ENCODE data around the gene CHST4.

Gene CHST4

GRCh38 chr16:71526111-71526631 lies at the start of gene CHST4:
CHST4 (plus strand) TSS chr16:71526426; CDS start chr16:71536678, 10,252 bp downstream.
- Mint-ChIP-seq H3K27me3 (peaks cover 20% of the 10 kb centered on the region), H3K9me3 (no peaks in the 10 kb centered on the region), H3K36me3 (peaks cover 2% of the 10 kb centered on the region), H3K4me3 (no peak within 1 kb of the TSS), H3K27ac (no peak within 1 kb of the TSS), H3K4me1 (peaks cover 5% of the 10 kb centered on the region)
- peak; percentile 32 for ATAC-seq (ENCODE audit: low read depth)
- no peak for DNase-seq (ENCODE audit: low spot score in 2 of 2)

- DNase-seq (ENCODE audit: low spot score in 2 of 2) (no peak), ATAC-seq (ENCODE audit: low read depth) (no peak)
- Mint-ChIP-seq H3K27me3 (no peaks in the 10 kb centered on the region), H3K27ac (peak overlapping the region; percentile 23), H3K4me1 (peaks cover under 1% of the 10 kb centered on the region), H3K9me3 (no peaks in the 10 kb centered on the region), H3K4me3 (no peak overlapping the region), H3K36me3 (peaks cover 45% of the 10 kb centered on the region)
Measured at GRCh38 chr16:71476457-71477124, 49.6 kb upstream of the CHST4 start.

DNA sequence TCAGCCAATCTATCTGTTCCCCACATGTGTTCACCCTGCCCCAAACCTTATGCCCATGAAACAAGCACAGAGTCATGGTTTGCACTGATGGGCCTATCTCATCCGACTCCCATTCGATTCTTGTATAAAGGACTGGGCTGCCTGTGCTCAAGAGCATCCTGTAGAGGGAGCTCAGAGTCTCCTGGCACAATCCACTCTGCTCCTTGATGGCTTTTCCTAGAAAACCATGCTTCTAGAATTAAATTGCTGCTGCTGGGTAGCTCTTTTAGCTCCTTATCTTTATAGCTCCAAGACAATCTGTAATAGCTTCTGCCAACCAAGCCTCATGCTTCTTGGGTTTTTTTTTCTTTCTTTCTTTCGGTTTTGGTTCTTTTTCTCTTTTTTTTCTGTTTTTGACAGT lies 46.8 kb upstream of the CHST4 start:
- Mint-ChIP-seq H3K4me1 (peaks cover 12% of the 10 kb centered on the region), H3K36me3 (peaks cover 36% of the 10 kb centered on the region), H3K9me3 (no peaks in the 10 kb centered on the region), H3K27me3 (no peaks in the 10 kb centered on the region), H3K27ac (no peak overlapping the region), H3K4me3 (no peak overlapping the region)
- ATAC-seq (ENCODE audit: low read depth) (no peak), DNase-seq (ENCODE audit: low spot score in 2 of 2) (no peak)

DNA sequence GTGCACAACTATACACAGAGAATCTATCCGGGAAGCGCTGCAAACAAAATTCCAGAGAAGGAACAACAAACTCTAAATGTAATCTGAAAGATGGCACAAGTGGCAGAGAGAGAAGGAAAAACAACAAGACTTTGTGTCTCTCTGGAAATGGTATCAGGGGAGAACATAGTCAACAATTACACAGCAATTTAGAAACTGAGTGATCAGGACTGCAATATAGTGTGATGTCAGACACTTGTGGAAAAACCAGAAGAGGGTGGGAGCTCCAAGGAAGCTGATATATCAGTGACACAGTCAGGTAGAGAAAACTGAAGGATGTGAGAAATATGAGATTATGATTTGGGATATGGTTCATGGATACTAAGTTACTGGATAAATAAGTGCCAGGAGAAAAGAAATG lies 45.3 kb upstream of the CHST4 start:
- Mint-ChIP-seq H3K9me3 (no peaks in the 10 kb centered on the region), H3K27me3 (no peaks in the 10 kb centered on the region), H3K4me3 (no peak overlapping the region), H3K27ac (peak overlapping the region; percentile 96), H3K36me3 (peaks cover 23% of the 10 kb centered on the region), H3K4me1 (peaks cover 19% of the 10 kb centered on the region)
- ATAC-seq (ENCODE audit: low read depth): no peak
- no peak for DNase-seq (ENCODE audit: low spot score in 2 of 2)

DNA sequence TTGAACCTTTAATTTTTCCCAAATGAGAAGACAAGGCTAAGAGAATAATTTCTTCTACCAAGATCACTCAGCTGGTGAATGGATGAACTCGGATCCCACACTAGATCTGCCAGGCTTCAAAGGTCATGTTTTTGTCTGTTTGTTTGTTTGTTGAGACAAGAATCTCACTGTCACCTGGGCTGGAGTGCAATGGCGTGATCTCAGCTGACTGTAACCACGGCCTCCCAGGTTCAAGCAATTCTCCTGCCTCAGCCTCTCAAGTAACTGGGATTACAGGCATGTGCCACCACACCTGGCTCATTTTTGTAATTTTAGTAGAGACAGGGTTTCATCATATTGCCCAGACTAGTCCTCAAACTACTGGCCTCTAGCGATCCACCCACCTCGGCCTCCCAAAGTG lies 43.7 kb upstream of the CHST4 start:
- Mint-ChIP-seq H3K27ac (peak overlapping the region; percentile 96), H3K27me3 (no peaks in the 10 kb centered on the region), H3K36me3 (peaks cover 10% of the 10 kb centered on the region), H3K9me3 (no peaks in the 10 kb centered on the region), H3K4me3 (no peak overlapping the region), H3K4me1 (peaks cover 19% of the 10 kb centered on the region)
- DNase-seq (ENCODE audit: low spot score in 2 of 2): no peak
- no peak for ATAC-seq (ENCODE audit: low read depth)

- Mint-ChIP-seq H3K36me3 (peaks cover 2% of the 10 kb centered on the region), H3K4me1 (peaks cover 19% of the 10 kb centered on the region), H3K4me3 (peak overlapping the region; percentile 87), H3K27me3 (no peaks in the 10 kb centered on the region), H3K9me3 (no peaks in the 10 kb centered on the region), H3K27ac (peak overlapping the region; percentile 96)
- DNase-seq (ENCODE audit: low spot score in 2 of 2) (peak; percentile 78 to 84), ATAC-seq (ENCODE audit: low read depth) (peak; percentile 80)
Measured at GRCh38 chr16:71484006-71484893, 42.0 kb upstream of the CHST4 start.

GRCh38 chr16:71489122-71489521 lies 37.1 kb upstream of the CHST4 start, which contains the start of gene ZNF19:
ZNF19 (minus strand) TSS chr16:71489324; CDS start chr16:71482114, 7,210 bp downstream.
- no peak within 1 kb of the TSS for H3K4me3 Mint-ChIP-seq
- no peaks in the 10 kb centered on the region for H3K9me3 Mint-ChIP-seq
- H3K4me1 Mint-ChIP-seq: peaks cover 8% of the 10 kb centered on the region
- DNase-seq (ENCODE audit: low spot score in 2 of 2): no peak
- no peaks in the 10 kb centered on the region for H3K27me3 Mint-ChIP-seq
- H3K36me3 Mint-ChIP-seq: no peaks in the 10 kb centered on the region
- ATAC-seq (ENCODE audit: low read depth): no peak
- H3K27ac Mint-ChIP-seq: no peak within 1 kb of the TSS

DNA sequence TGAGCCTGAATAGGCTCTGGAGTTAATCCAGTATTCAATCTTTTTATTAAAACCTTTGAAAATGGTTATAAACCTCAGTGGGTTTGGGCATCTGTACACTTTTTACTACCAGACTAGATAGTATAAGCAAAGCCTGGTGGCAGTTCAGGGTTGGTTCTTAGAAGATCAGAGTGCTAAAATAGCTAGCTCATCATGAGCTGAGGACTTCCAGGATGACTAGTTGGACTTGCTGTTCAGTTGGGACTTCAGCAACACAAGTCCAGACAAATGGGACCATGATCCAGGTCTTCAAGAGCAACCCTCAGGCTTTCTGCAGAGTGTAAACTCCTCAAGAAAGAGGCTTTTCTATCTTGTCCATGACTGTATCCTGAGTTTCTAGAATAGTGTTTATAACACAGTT lies 35.9 kb upstream of the CHST4 start:
- DNase-seq (ENCODE audit: low spot score in 2 of 2) (no peak), ATAC-seq (ENCODE audit: low read depth) (no peak)
- peaks cover 1% of the 10 kb centered on the region for H3K27me3 Mint-ChIP-seq
- H3K9me3 Mint-ChIP-seq: no peaks in the 10 kb centered on the region
- H3K4me1 Mint-ChIP-seq: peaks cover 3% of the 10 kb centered on the region
- no peaks in the 10 kb centered on the region for H3K36me3 Mint-ChIP-seq
- H3K4me3 Mint-ChIP-seq: no peak overlapping the region
- H3K27ac Mint-ChIP-seq: no peak overlapping the region

DNA sequence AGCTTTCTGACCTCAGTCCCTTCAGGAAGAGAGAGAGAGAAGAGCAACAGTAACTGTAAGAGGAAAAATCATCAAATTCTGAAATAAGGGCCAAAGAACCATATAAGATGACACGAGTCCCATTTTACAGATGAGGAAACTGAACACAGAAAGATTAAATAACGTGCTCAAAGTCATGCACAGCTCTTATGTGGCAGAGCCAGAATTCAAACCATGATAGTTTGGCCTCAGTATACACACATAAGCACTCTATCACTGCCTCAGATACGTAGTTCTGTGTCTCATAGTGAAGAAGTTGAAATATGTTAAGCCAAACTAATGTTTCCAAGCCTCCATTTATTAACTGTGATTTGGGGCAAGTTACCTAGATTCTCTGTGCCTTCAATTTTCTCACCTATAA lies 35.2 kb upstream of the CHST4 start:
- no peak overlapping the region for H3K27ac Mint-ChIP-seq
- no peaks in the 10 kb centered on the region for H3K4me1 Mint-ChIP-seq
- H3K4me3 Mint-ChIP-seq: no peak overlapping the region
- ATAC-seq (ENCODE audit: low read depth) (no peak), DNase-seq (ENCODE audit: low spot score in 2 of 2) (no peak)
- H3K36me3 Mint-ChIP-seq: no peaks in the 10 kb centered on the region
- peaks cover 1% of the 10 kb centered on the region for H3K27me3 Mint-ChIP-seq
- no peaks in the 10 kb centered on the region for H3K9me3 Mint-ChIP-seq

DNA sequence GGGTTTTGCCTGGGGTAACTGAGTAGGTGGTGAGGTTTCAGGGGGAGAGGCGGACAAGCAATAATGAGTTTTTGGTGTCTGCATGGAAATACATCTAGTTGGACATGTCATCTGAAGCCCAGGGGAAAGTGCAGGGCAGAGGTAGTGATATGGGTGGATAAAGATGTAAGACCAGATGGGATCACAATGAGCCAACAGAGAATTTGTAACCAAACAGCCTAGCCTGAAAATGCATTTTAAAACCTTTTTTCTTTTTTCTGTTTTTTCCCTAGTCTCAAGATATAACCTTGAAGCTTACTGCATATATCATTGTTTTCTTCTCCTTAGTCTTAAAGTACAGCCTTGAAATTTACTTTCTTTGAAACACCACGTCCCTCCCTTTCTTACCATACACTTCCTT lies 33.4 kb upstream of the CHST4 start:
- no peak overlapping the region for H3K4me3 Mint-ChIP-seq
- ATAC-seq (ENCODE audit: low read depth) (no peak), DNase-seq (ENCODE audit: low spot score in 2 of 2) (no peak)
- no peaks in the 10 kb centered on the region for H3K36me3 Mint-ChIP-seq
- peak overlapping the region; percentile 39 for H3K27ac Mint-ChIP-seq
- no peaks in the 10 kb centered on the region for H3K9me3 Mint-ChIP-seq
- H3K4me1 Mint-ChIP-seq: no peaks in the 10 kb centered on the region
- H3K27me3 Mint-ChIP-seq: peaks cover 2% of the 10 kb centered on the region

- Mint-ChIP-seq H3K9me3 (no peaks in the 10 kb centered on the region), H3K27me3 (peaks cover 4% of the 10 kb centered on the region), H3K36me3 (no peaks in the 10 kb centered on the region), H3K4me1 (no peaks in the 10 kb centered on the region), H3K27ac (no peak overlapping the region), H3K4me3 (no peak overlapping the region)
- ATAC-seq (ENCODE audit: low read depth): no peak
- no peak for DNase-seq (ENCODE audit: low spot score in 2 of 2)
Measured at GRCh38 chr16:71493213-71493612, 33.0 kb upstream of the CHST4 start.

- ATAC-seq (ENCODE audit: low read depth): no peak
- no peaks in the 10 kb centered on the region for H3K4me1 Mint-ChIP-seq
- no peaks in the 10 kb centered on the region for H3K9me3 Mint-ChIP-seq
- DNase-seq (ENCODE audit: low spot score in 2 of 2): no peak
- no peak overlapping the region for H3K27ac Mint-ChIP-seq
- H3K27me3 Mint-ChIP-seq: peaks cover 11% of the 10 kb centered on the region
- H3K4me3 Mint-ChIP-seq: no peak overlapping the region
- H3K36me3 Mint-ChIP-seq: peaks cover 2% of the 10 kb centered on the region
Measured at GRCh38 chr16:71498031-71498430, 28.2 kb upstream of the CHST4 start.

DNA sequence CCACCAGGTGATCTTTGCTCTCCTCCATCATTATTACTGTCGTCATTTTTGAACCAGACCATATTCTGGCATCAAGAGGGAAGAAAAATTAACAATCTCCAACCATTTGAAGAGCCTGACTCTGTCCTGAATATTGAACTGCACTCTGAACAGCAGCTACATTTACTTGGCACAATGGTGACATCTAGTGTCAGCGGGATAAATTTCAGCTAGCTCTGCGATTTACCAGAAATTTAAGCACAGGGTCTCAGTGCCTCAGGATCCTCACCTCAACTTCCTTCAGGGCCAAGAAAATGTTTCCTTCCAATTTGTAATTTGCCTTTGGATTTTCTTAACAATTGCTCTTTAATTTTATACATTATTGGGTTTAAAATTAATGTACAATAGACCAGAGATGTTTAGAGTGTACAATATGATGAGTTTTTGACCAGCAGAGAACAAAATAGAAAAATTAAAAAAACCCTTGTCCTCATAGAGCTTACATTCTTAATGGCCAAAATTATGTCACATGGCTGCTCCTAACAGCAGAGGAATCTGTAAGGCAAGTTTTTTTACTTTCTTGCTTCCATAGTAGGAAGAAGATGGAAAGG lies 26.4 kb upstream of the CHST4 start:
- Mint-ChIP-seq H3K36me3 (peaks cover 2% of the 10 kb centered on the region), H3K27ac (no peak overlapping the region), H3K4me3 (no peak overlapping the region), H3K4me1 (no peaks in the 10 kb centered on the region), H3K9me3 (no peaks in the 10 kb centered on the region), H3K27me3 (peaks cover 15% of the 10 kb centered on the region)
- ATAC-seq (ENCODE audit: low read depth) (peak; percentile 83), DNase-seq (ENCODE audit: low spot score in 2 of 2) (peak; percentile 58 to 62)

DNA sequence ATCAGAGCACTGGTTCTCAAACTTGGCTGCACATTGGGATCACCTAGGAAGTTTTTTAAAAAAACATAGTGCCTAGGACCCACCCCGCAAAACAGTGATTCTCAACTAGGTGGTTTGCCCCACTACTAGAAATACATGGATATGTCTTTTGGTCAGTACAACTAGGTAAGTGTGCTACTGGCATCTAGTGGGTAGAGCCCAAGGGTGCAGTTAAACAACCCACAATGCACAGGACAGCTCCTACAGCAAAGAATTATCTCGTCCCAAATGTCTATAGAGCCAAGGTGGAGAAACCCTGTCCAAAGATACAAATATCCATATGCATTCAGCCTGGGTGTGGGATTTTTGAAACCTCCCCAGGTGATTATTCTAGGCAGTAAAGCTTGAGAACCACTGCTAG lies 25.3 kb upstream of the CHST4 start:
- H3K27ac Mint-ChIP-seq: no peak overlapping the region
- H3K4me3 Mint-ChIP-seq: no peak overlapping the region
- DNase-seq (ENCODE audit: low spot score in 2 of 2) (no peak), ATAC-seq (ENCODE audit: low read depth) (no peak)
- H3K27me3 Mint-ChIP-seq: peaks cover 15% of the 10 kb centered on the region
- H3K9me3 Mint-ChIP-seq: no peaks in the 10 kb centered on the region
- peaks cover 2% of the 10 kb centered on the region for H3K36me3 Mint-ChIP-seq
- H3K4me1 Mint-ChIP-seq: no peaks in the 10 kb centered on the region

All from memory B cell (primary cell).